ENCODE measurements around the gene OR1F1.
A peak's percentile ranks its signal among the peaks of the same experiment; 100 is the strongest.

GRCh38 chr16:3182608-3183444, 5.2 kb upstream of the OR1F1 start:
- TF ChIP-seq EP300 (IDR thresholded peaks at IDR 0.05) = no peak
- TF ChIP-seq, protein P1, sequence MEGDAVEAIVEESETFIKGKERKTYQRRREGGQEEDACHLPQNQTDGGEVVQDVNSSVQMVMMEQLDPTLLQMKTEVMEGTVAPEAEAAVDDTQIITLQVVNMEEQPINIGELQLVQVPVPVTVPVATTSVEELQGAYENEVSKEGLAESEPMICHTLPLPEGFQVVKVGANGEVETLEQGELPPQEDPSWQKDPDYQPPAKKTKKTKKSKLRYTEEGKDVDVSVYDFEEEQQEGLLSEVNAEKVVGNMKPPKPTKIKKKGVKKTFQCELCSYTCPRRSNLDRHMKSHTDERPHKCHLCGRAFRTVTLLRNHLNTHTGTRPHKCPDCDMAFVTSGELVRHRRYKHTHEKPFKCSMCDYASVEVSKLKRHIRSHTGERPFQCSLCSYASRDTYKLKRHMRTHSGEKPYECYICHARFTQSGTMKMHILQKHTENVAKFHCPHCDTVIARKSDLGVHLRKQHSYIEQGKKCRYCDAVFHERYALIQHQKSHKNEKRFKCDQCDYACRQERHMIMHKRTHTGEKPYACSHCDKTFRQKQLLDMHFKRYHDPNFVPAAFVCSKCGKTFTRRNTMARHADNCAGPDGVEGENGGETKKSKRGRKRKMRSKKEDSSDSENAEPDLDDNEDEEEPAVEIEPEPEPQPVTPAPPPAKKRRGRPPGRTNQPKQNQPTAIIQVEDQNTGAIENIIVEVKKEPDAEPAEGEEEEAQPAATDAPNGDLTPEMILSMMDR (IDR thresholded peaks at IDR 0.05) = peak in 1 of 7 experiments; percentile 23

Measured in stomach (tissue), 4 donors.